Fibroblast of pulmonary artery (primary cell): Measurements from ENCODE around the gene HMGCLL1.

Experiments
- DNase-seq: peaks from one replicate; pipeline ENCODE4 v3.0.0-alpha.2; 2010; ENCODE audit warnings: low read depth
- H3K4me3 ChIP-seq: replicated peaks from 2 replicates; pipeline ENCODE4 v1.5.1; 2011; ENCODE audit warnings: low read depth, mild to moderate bottlenecking, control low read depth, low read length, moderate library complexity
- TF ChIP-seq, protein P1 (sequence below): IDR thresholded peaks from 2 replicates; pipeline ENCODE4 v1.5.1; 2011; ENCODE audit warnings: mild to moderate bottlenecking, control low read depth, low read length, inconsistent platforms; ENCODE audit errors: missing control alignments

HMGCLL1 gene

DNA sequence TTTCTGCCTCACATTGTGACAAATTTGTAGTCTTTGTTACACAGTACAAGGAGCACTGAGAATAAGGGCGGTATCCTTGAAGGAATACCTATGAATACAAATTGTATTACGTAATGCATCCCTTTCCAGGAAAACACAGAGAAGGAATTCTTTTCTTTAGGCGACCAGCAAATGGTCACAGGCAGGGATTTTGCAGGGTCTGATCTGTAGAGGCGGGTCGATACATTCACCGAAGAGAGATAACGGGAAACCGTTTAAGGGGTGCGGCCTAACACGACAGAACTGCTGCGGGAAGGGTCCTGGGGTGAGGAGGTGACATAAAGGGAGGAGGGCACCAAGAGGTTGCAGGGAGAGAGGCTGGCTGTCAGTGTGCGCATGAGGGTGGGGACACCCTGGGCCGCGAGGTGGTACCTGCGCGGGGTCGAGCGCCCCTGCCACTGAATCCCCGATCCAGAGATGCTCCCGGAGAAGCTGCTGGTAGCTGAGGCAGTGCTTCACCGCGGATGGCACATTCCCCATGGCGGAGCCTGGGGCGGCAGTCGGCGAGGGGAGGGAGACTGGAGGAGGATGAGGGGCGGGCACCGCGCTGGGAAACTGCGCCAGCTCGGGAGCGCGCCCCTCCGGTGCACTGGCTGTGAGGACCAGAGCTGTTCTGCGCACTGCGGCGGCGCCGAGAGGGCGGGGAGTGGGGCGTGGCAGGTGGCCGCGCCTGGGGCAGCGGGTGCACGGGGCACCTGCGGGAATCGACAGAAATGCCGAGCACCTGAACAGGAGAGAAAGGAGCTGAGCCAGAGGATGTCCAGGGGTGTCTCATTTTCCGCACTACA is at the start of gene HMGCLL1:
TSS of gene HMGCLL1 (minus strand) at position 656 of the 827 bp plus-strand sequence. CDS start at position 519, 137 bp downstream.
- TF ChIP-seq, protein P1, sequence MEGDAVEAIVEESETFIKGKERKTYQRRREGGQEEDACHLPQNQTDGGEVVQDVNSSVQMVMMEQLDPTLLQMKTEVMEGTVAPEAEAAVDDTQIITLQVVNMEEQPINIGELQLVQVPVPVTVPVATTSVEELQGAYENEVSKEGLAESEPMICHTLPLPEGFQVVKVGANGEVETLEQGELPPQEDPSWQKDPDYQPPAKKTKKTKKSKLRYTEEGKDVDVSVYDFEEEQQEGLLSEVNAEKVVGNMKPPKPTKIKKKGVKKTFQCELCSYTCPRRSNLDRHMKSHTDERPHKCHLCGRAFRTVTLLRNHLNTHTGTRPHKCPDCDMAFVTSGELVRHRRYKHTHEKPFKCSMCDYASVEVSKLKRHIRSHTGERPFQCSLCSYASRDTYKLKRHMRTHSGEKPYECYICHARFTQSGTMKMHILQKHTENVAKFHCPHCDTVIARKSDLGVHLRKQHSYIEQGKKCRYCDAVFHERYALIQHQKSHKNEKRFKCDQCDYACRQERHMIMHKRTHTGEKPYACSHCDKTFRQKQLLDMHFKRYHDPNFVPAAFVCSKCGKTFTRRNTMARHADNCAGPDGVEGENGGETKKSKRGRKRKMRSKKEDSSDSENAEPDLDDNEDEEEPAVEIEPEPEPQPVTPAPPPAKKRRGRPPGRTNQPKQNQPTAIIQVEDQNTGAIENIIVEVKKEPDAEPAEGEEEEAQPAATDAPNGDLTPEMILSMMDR: no peak
- DNase-seq: no peak
- no peak within 1 kb of the TSS for H3K4me3 ChIP-seq

DNA sequence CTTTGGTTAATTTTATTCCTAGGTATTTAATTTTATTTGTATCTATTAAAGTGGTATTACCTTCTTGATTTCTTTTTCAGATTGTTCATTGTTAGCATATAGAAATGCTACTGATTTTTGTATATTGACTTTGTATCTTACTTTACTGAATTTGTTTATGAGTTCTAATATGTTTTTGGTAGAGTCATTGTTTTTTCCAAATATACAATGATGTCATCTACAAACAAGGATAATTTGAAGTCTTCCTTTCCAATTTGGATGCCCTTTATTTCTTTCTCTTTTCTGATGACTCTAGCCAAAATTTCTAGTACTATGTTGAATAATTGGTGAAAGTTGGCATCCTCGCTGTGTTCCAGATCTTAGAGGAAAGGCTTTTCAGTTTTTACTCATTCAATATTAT is 43.0 kb upstream of the HMGCLL1 start:
- H3K4me3 ChIP-seq: no peak overlapping the region
- no peak for DNase-seq
- TF ChIP-seq, protein P1: no peak

DNA sequence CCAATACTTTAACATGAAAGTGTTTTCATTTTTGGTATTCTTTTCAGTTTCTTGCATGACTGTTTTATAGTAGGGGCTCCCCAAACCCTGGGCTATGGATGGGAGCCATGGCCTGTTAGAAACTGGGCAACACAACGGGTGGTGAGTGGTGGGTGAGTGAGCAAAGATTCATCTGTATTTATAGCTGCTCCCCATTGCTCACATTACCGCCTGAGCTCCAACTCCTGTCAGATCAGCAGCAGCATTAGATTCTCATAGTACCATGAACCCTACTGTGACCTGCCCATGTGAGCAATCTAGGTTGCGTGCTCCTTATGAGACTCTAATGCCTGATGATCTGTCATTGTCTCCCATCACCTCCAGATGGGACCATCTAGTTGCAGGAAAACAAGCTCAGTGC is 42.3 kb upstream of the HMGCLL1 start:
- no peak for DNase-seq
- no peak overlapping the region for H3K4me3 ChIP-seq

DNA sequence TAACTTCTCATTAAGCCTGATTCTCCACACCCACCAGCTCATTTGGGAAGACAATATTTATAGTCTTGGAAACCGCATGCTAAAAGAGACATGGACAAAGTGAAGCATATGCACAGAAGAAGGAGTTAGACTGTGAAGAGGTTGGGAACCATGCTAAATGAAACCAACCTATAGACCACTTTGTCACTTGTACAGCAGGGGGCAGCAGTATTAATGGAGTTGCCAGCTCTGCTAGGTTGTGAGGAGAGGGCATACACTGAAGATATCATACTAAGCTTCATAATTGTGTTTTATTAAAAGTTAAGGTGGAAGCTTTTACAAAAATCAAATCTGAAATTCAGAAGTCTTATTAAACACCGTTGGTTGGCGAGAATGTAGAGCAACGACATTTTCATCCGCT is 38.3 kb upstream of the HMGCLL1 start:
- TF ChIP-seq, protein P1: peak; percentile 79
- H3K4me3 ChIP-seq: no peak overlapping the region
- DNase-seq: peak; percentile 69

More for the DNA sequence above, 42.3 kb upstream of the HMGCLL1 start:
- TF ChIP-seq, protein P1: no peak

DNA sequence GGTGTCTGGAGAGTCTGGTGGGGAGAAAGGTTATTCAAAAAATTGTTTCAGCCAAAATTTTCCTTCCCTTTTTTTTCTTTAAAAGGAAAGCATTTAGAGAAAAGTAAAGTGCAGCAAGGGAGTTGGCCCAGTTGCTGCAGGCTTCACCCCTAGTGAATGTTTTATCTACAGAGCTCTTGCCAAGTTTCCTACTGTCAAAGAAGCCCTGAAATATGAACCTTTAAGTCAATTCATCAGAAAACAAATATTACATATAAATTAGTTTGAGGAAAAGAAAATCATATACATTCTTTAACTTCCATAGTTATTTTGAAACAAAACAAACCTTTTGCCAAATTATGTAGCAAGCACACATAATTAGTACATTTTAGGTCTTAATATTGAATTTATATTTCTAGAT is 25.0 kb upstream of the HMGCLL1 start:
- H3K4me3 ChIP-seq: no peak overlapping the region
- no peak for DNase-seq
- TF ChIP-seq, protein P1: no peak

DNA sequence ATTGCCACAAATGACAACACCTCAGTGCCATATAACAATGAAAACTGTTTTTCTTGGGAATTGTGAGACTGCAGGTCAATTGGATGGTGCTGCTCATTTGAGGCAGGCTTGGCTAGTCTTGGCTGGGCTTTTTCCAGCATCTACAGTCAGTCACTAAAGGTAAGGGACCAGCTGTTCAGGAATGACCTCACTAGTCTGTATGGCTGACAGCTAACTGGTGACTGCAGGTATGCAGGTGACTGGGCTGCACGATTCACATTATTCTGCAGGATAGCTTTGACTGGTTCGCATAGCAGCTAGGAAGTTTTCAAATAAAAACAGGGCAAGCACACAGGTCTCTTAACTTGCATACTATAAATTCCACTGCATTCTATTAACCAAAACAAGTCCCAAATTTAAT is 22.1 kb upstream of the HMGCLL1 start:
- H3K4me3 ChIP-seq: no peak overlapping the region
- DNase-seq: no peak
- TF ChIP-seq, protein P1: no peak

DNA sequence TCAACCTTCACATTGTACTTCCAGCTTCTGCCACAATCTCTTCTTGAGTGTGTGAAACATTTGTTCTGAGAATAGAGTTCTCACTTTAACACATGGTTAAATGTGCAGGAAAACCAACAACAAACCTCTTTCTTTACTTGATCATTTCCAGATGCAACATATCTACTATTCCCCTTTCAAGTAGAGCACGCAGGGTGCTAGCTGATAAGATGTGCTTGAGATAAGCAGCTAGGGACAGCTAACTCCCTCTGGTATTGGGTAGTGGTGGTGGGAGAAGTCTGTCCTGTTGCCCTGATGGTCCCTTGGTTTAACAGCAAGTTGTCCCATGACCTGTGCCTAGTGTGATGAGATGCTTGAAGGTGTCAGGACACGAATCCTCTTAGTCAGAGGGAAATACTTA is 15.4 kb upstream of the HMGCLL1 start:
- no peak overlapping the region for H3K4me3 ChIP-seq
- DNase-seq: no peak
- TF ChIP-seq, protein P1: no peak
